Measurements from ENCODE around the gene FAM136A.
"Not testable (repeated sequence)": the region's sequence is repeated elsewhere in the genome, so short reads cannot be mapped to it uniquely, and the experiment has no call there.

Gene FAM136A

GRCh38 chr2:70302195-70302546, 304 bp upstream of the FAM136A start:
- Histone ChIP-seq H3K27ac (peak overlapping the region in 6 of 21 experiments; percentile 86 to 95 (median 88)), H3K4me3 (peak overlapping the region; percentile 69 to 99 (median 93))

- peak overlapping the region; percentile 69 to 99 (median 93) for H3K4me3 ChIP-seq
- peak overlapping the region in 20 of 21 experiments; percentile 68 to 95 (median 87) for H3K27ac ChIP-seq
These were observed 1.0 kb downstream of the FAM136A start for GRCh38 chr2:70300771-70301343.

- not testable (repeated sequence) for H3K4me3 ChIP-seq, H3K27ac ChIP-seq
These were observed 4.0 kb downstream of the FAM136A start for GRCh38 chr2:70297828-70298227.

DNA sequence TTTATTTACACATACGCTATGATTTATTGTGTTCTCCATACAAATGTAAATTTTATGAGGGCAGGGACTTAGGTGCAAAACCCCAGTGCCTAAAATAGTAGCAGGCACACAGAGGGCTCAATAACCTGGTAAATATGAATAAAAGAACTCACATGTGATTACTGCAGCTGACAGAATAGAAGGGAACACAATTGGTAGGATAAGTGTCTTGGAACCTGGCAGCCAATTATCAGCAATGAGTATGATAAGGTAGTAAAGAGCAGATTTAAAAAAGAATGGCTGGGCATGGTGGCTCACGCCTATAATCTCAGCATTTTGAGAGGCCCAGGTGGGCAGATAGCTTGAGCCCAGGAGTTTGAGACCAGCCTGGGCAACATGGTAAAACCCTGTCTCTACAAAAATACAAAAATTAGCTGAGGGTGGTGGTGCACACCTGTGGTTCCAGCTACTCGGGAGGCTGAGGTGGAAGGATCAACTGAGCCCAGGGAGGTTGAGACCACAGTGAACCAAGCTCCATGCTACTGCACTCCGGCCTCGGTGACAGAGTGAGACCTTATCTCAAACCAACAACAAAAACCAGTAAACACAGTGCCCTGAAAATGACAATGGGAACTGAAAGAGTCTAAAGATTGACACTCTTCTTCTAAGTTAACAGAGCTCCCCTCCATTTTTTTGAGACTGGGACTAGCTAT, 18.2 kb downstream of the FAM136A start:
- Histone ChIP-seq H3K4me3 (no peak overlapping the region), H3K27ac (no peak overlapping the region)

DNA sequence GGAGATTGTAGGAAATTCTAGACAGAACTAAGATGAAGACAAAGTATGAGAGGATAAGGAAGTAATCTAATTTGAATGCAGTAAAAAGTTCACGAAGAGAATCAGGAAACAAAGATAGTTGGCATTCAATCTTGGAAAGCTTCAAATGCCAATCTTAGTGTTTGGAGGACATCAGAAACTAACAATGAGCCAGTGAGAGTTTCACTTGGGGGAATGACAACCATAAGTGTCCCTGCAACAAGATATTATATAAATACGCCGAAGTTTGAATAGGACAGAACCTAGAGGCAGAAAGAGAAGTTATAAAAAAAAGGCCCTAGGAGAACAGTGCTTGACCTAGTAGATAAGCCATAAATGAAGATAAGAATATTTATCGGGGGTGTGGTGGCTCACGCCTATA, 19.4 kb downstream of the FAM136A start:
- no peak overlapping the region for H3K4me3 ChIP-seq
- no peak overlapping the region for H3K27ac ChIP-seq

GRCh38 chr2:70280242-70280798, 21.5 kb downstream of the FAM136A start:
- H3K4me3 ChIP-seq = no peak overlapping the region
- no peak overlapping the region for H3K27ac ChIP-seq

GRCh38 chr2:70270323-70270722, 31.5 kb downstream of the FAM136A start:
- Histone ChIP-seq H3K27ac (no peak overlapping the region), H3K4me3 (no peak overlapping the region)

DNA sequence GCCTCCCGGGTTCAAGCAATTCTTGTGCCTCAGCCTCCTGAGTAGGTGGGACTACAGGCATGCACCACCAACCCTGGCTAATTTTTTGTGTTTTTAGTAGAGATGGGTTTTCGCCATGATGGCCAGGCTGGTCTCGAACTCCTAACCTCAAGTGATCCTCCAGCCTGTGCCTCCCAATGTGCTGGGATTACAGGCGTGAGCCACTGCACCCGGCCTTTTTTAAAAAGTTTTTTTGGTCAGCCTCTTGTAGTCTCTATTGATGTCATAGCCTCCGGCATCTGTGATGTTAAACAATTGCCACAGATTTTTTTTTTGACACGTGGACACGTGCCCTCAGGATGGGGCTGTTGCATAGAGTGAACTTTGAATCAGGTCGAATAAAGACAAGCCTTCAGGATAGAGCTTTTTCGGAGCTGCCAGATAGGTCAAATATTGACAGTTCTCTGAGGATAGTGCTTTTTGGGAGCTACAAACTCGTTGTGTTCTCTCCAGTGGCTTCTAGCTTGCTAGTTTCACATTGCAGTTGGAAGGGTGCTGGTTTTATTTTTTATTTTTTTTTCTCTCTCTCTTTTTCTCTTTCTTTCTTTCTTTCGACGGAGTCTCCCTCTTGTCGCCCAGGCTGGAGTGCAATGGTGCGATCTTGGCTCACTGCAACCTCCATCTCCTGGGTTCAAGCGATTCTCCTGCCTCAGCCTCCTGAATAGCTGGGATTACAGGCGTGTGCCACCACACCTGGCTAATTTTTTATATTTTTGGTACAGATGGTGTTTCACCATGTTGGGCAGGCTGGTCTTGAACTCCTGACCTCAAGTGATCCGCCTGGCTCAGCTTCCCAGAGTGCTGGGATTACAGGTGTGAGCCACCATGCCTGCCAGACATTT, 32.2 kb downstream of the FAM136A start:
- H3K27ac ChIP-seq, H3K4me3 ChIP-seq: not testable (repeated sequence)

DNA sequence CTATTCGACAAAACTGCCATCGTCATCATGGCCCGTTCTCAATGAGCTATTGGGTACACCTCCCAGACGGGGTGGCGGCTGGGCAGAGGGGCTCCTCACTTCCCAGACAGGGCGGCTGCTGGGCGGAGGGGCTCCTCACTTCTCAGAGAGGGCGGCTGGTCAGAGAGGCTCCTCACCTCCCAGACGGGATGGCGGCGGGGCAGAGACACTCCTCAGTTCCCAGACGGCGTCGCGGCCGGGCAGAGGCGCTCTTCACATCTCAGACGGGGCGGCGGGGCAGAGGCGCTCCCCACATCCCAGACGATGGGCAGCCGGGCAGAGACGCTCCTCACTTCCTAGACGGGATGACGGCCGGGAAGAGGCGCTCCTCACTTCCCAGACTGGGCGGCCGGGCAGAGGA, 34.9 kb downstream of the FAM136A start:
- H3K4me3 ChIP-seq, H3K27ac ChIP-seq: not testable (repeated sequence)

GRCh38 chr2:70261501-70261900, 40.4 kb downstream of the FAM136A start:
- Histone ChIP-seq H3K4me3 (no peak overlapping the region), H3K27ac (no peak overlapping the region)

DNA sequence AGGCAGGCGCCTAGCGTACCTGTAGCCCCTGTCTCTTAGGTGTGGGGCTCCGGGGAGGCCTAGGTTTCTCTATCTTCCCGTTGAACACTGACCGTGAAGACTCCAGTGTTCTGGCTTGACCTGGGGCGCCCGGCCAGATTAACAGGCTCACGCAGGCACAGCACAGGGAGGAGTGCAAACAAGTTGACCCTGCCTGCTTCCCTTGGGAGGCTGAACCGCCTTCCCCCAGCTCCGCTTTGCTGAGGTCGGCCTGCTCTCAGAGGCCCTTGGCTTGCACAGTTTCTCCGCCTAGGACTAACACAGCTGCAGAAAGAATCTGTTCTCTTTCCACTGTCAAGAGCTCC, 43.4 kb downstream of the FAM136A start:
- peak overlapping the region; percentile 43 to 91 (median 82) for H3K27ac ChIP-seq
- peak overlapping the region; percentile 53 to 90 (median 78) for H3K4me3 ChIP-seq

DNA sequence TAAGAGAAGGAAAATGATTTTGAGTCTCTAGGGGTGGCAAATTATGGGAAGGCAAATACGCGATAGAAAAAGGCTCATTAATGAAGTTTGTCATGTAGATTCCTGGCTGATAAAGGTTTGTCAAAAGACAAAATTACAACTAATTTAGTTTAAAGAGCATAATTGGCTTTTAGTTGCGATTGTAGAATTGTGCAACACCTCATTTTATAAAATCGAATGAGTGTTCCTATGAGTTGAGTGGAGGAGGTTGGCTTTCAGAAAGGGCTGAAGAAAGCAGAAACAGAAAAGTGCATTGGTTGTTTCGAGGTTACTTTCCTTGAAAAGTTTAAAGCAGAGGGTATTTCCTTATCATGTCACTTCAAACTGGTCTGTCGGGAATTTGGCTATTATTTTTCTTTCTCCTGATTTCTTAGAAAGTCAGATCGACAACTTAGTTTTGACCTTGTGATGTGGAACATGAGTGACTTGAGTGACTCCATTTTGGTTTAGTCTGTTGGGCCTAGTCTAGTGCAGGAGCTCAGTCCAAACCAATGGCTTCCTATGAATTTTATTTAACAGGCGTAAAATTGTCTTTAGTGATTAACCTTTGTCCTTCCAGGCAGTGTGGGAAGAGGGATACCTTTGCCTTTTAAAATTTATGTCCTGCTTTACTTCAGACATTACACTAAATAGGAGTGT, 46.1 kb downstream of the FAM136A start:
- Histone ChIP-seq H3K27ac (no peak overlapping the region), H3K4me3 (no peak overlapping the region)

DNA sequence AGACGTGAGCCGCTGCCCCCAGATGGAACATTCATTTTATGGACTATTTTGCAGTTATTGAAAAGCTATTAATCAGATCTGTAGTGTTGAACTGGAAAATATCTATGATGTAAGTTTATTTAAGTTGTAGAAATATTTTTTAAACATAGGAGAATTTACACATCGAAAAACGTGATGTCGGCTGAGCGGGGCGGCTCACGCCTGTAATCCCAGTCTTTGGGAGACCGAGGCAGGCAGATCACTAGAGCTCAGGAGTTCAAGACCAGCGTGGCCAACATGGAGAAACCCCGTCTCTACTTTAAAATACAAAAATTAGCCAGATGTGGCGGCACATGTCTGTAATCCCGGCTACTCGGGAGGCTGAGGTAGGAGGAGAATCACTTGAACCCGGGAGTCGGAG, 51.4 kb downstream of the FAM136A start:
- Histone ChIP-seq H3K27ac (no peak overlapping the region), H3K4me3 (no peak overlapping the region)

GRCh38 chr2:70248181-70248847, 53.6 kb downstream of the FAM136A start, which contains the start of gene TIA1:
Gene TIA1, minus strand, starts transcription at chr2:70248628. Its CDS starts 198 bp downstream, at chr2:70248430.
- peak within 1 kb of the TSS; percentile 54 to 89 (median 79) for H3K4me3 ChIP-seq
- H3K27ac ChIP-seq = peak within 1 kb of the TSS; percentile 84 to 99 (median 93)

DNA sequence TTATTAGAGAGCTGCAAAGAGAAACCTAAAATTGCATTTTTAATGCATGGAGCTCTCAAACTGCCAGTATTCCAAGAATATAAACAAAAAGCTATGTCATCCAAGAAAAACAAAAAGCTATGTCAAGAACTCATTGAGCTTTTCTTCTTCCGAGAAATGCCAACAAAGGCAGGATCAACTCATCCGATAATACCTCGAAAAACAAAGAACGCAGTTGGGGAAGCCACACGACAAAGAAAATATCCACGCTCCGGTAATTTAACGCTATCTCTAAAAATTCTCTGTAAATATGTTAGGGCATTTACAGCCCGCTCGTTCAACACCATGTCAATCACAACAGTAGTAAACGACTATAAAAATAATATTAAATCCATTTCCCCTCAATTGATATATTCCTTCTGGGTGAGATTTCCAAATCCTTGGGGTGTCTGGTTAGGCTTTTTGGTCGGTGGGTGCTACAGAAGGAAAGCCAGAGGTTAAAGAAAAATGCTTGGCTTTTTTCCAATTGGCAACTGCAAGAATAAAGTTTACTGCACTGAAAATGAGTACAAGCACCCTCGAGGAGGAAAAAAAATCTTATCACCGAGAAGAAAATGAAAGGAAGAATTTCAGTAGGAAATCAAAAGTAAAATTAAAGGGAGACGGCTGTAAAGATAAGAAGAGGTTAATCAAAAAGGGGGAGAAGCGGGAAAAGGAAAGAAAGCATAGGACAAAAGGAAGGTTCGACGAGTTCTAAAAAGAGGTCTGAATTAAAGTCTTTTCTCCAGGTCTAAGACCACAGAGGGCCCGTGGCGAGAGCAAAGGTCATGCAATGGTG, 54.3 kb downstream of the FAM136A start:
- H3K27ac ChIP-seq = peak overlapping the region; percentile 84 to 99 (median 93)
- peak overlapping the region; percentile 54 to 89 (median 79) for H3K4me3 ChIP-seq
